ENCODE results near the gene APOE.

DNA sequence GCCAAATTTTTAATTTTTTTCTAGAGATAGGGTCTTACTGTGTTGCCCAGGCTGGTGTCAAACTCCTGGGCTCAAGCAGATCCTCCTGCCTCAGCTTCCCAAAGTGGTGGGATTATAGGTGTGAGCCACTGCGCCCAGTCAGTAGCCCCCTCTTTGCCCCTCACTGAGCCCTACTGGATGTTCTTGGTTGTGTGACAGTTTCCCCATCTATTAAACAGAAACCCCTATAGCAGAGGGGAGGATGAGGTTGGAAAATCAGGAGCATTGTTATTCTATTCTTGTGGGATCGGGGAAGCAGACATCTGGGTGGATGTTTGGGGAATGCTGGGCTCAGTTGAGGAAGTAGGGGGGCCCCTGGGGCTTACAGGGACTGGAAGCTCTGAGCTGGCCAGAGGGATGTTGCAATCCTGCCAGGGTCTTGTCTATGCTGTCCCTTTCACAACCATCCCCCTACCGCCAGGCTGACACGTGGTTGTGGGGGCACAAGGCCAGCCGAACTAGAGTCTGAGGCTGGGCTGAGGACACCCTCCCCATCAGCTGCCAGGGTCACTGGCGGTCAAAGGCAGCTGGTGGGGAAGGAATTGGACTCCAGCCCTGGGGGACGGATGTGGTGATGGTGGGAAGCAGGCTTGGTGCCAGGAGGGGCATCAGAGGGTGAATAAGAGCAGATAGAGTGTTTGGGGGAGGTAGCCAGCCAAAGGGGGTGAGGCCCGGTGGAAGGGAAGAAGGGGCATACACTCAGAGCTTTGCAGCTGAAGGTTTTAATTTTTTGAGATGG lies 19.7 kb downstream of the APOE start:
- TF ChIP-seq ZFP3 (CRISPR knock-in tag; IDR thresholded peaks at IDR 0.05) (no peak), TCF4 (CRISPR knock-in tag; IDR thresholded peaks at IDR 0.05; ENCODE audit: borderline replicate concordance) (no peak), OSR1 (CRISPR knock-in tag; IDR thresholded peaks at IDR 0.05) (no peak), ZC3H10 (CRISPR knock-in tag; IDR thresholded peaks at IDR 0.05) (no peak)
- TF ChIP-seq, protein P1, sequence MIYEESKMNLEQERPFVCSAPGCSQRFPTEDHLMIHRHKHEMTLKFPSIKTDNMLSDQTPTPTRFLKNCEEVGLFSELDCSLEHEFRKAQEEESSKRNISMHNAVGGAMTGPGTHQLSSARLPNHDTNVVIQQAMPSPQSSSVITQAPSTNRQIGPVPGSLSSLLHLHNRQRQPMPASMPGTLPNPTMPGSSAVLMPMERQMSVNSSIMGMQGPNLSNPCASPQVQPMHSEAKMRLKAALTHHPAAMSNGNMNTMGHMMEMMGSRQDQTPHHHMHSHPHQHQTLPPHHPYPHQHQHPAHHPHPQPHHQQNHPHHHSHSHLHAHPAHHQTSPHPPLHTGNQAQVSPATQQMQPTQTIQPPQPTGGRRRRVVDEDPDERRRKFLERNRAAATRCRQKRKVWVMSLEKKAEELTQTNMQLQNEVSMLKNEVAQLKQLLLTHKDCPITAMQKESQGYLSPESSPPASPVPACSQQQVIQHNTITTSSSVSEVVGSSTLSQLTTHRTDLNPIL (CRISPR knock-in tag; IDR thresholded peaks at IDR 0.05; ENCODE audit: low read depth), result no peak
